HEK293T (cell line): Measurements from ENCODE around the gene KCNJ10.

Experiments used
- CTCF ChIA-PET: fragments of 350-600 bp; formaldehyde crosslinking; extraction: SDS; loops from one replicate; lab custom pipeline; 2021; ENCODE audit warnings: antibody characterized with exemption, inconsistent platforms; lab: Yijun Ruan, JAX
- POLR2A ChIA-PET: fragments of 350-600 bp; formaldehyde crosslinking; extraction: SDS; loops from one replicate; lab custom pipeline; 2020; ENCODE audit warnings: antibody characterized with exemption, inconsistent platforms; lab: Yijun Ruan, JAX
- DNase-seq: peaks from one replicate; pipeline ENCODE4 v3.0.0; 2012; ENCODE audit warnings: mixed read lengths; ENCODE audit errors: extremely low spot score
- ARNT ChIP-seq: fragments of 450-650 bp; IDR thresholded peaks from 2 replicates; pipeline ENCODE4 v1.6.1; 2017; ENCODE audit warnings: mild to moderate bottlenecking
- BHLHE40 ChIP-seq: fragments of 450-650 bp; IDR thresholded peaks from 2 replicates; pipeline ENCODE4 v1.6.1; 2016; ENCODE audit warnings: mild to moderate bottlenecking, moderate library complexity, borderline replicate concordance
- CTBP1 ChIP-seq: fragments of 450-650 bp; IDR thresholded peaks from 2 replicates; pipeline ENCODE4 v1.6.1; 2016; ENCODE audit warnings: borderline replicate concordance
- ELF4 ChIP-seq: fragments of 450-650 bp; IDR thresholded peaks from 2 replicates; pipeline ENCODE4 v1.6.1; 2017; ENCODE audit warnings: antibody characterized with exemption
- FOXA1 ChIP-seq: fragments of 450-650 bp; IDR thresholded peaks from 2 replicates; pipeline ENCODE4 v1.6.1; 2016; ENCODE audit warnings: mild to moderate bottlenecking
- FOXK2 ChIP-seq: fragments of 450-650 bp; IDR thresholded peaks from 2 replicates; pipeline ENCODE4 v1.6.1; 2016; ENCODE audit warnings: mild to moderate bottlenecking
- FOXM1 ChIP-seq: fragments of 450-650 bp; IDR thresholded peaks from 2 replicates; pipeline ENCODE4 v1.6.1; 2017; ENCODE audit warnings: mild to moderate bottlenecking, borderline replicate concordance
- HDGF ChIP-seq: fragments of 450-650 bp; IDR thresholded peaks from 2 replicates; pipeline ENCODE4 v1.6.1; 2017; ENCODE audit warnings: antibody characterized with exemption, borderline replicate concordance
- L3MBTL2 ChIP-seq: fragments of 450-650 bp; conservative IDR thresholded peaks from 2 replicates; pipeline ENCODE4 v1.6.1; 2016; ENCODE audit warnings: mild to moderate bottlenecking
- LEF1 ChIP-seq: fragments of 450-650 bp; IDR thresholded peaks from 2 replicates; pipeline ENCODE4 v1.6.1; 2017; ENCODE audit warnings: mild to moderate bottlenecking, borderline replicate concordance
- NFRKB ChIP-seq: fragments of 450-650 bp; IDR thresholded peaks from 2 replicates; pipeline ENCODE4 v1.6.1; 2016; ENCODE audit warnings: mild to moderate bottlenecking, moderate library complexity
- PKNOX1 ChIP-seq: fragments of 450-650 bp; IDR thresholded peaks from 2 replicates; pipeline ENCODE4 v1.6.1; 2016
- SP1 ChIP-seq: fragments of 450-650 bp; IDR thresholded peaks from 2 replicates; pipeline ENCODE4 v1.6.1; 2017
- SUZ12 ChIP-seq: fragments of 450-650 bp; IDR thresholded peaks from 2 replicates; pipeline ENCODE4 v1.6.1; 2016; ENCODE audit warnings: mild to moderate bottlenecking
- TARDBP ChIP-seq: fragments of 450-650 bp; IDR thresholded peaks from 2 replicates; pipeline ENCODE4 v1.6.1; 2016
- ZNF384 ChIP-seq: fragments of 450-650 bp; IDR thresholded peaks from 2 replicates; pipeline ENCODE4 v1.6.1; 2016

The KCNJ10 gene

GRCh38 chr1:159965263-159965662, 104.7 kb downstream of the KCNJ10 start:
- POLR2A ChIA-PET = no interaction called here
- CTCF ChIA-PET = interaction anchor here (0.5 kb wide), 1 partner anchor 92 kb away, joined by 3 read pairs; no protein-coding TSS in a partner anchor
- DNase-seq = no peak
- TF ChIP-seq FOXK2 (no peak), ZNF384 (no peak), ARNT (no peak), BHLHE40 (no peak), LEF1 (no peak), CTBP1 (no peak), HDGF (no peak), ELF4 (no peak), SUZ12 (no peak), L3MBTL2 (no peak), TARDBP (no peak), PKNOX1 (no peak), NFRKB (no peak), SP1 (no peak), FOXM1 (no peak), FOXA1 (no peak)

DNA sequence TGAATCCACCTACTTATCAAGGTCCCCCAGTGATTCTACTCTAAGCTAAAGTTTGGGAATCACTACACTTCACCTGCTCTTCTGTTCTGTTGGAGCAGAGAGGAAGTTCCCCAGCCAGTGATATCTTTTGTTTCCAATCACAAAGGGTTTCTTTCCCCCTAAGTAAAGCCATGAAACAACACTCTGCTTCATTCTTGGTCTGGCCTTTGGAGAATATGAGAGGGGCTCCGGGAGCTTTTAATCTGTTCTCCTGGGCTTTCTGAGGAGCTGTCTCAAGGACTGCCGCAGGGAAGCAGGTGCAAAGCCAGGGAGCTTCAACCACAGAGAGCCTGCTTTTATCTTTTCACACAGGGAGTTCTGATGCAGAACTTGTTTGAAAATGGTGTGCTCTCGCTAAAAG, 105.8 kb downstream of the KCNJ10 start:
- DNase-seq = no peak
- TF ChIP-seq FOXA1 = no peak
- TF ChIP-seq CTBP1 = no peak
- no peak for TF ChIP-seq SP1
- no peak for TF ChIP-seq ARNT
- TF ChIP-seq HDGF = no peak
- TF ChIP-seq ZNF384 = no peak
- POLR2A ChIA-PET = no interaction called here
- CTCF ChIA-PET = no interaction called here

GRCh38 chr1:159962176-159962575, 107.8 kb downstream of the KCNJ10 start:
- DNase-seq = no peak
- POLR2A ChIA-PET = no interaction called here
- CTCF ChIA-PET = no interaction called here
- TF ChIP-seq FOXK2 = no peak
- TF ChIP-seq PKNOX1 = no peak
- no peak for TF ChIP-seq ARNT
- no peak for TF ChIP-seq LEF1
- TF ChIP-seq FOXA1 = no peak
- TF ChIP-seq HDGF = no peak
- no peak for TF ChIP-seq ZNF384
- no peak for TF ChIP-seq L3MBTL2
- TF ChIP-seq NFRKB = no peak
- no peak for TF ChIP-seq FOXM1
- no peak for TF ChIP-seq ELF4
- TF ChIP-seq SP1 = no peak
- no peak for TF ChIP-seq BHLHE40
- TF ChIP-seq SUZ12 = no peak
- no peak for TF ChIP-seq CTBP1
- TF ChIP-seq TARDBP = no peak

GRCh38 chr1:159961636-159962035, 108.3 kb downstream of the KCNJ10 start:
- TF ChIP-seq ZNF384 (no peak), FOXM1 (no peak), FOXK2 (no peak), HDGF (no peak), SP1 (no peak), LEF1 (no peak), ELF4 (no peak), TARDBP (no peak), NFRKB (no peak), BHLHE40 (no peak), FOXA1 (no peak), CTBP1 (no peak), L3MBTL2 (no peak)
- CTCF ChIA-PET = no interaction called here
- DNase-seq = no peak

DNA sequence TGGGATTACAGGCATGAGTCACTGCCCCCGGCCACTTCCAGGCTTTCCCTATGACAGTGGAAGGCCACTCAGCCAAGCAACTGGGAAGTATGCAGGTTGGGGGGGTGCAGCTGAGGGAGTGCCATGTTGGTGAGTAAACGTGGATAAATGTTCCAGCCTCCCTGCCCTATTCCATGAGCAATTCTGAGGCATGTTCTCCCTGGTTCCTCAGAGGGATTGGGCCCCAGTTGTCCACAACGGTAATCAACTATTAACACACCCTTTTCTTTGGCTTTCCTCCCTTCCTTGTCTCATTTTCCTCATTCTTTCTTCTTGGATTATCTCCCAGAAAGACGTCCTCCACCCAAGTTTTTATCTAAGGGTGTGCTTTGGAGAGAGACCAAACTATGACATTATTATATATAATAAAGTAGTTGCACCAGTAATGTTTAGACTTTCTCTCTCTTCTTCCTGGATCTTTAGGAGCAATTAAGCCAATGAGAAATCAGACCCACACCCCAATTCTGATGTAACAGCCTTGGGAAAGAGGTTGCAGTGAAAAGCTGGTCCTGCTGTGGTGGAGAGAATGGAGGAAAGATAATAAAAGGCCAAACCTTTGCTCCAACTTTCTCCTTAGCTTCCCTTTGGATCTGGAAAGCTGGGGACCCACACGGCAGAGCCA, 109.1 kb downstream of the KCNJ10 start:
- ChIA-PET POLR2A (no interaction called here), CTCF (no interaction called here)
- no peak for DNase-seq
- TF ChIP-seq SP1 = no peak
- no peak for TF ChIP-seq PKNOX1
- no peak for TF ChIP-seq ELF4
- TF ChIP-seq SUZ12 = no peak
- TF ChIP-seq CTBP1 = no peak
- TF ChIP-seq FOXM1 = no peak
- no peak for TF ChIP-seq FOXK2
- no peak for TF ChIP-seq L3MBTL2
- TF ChIP-seq LEF1 = no peak
- no peak for TF ChIP-seq BHLHE40
- TF ChIP-seq TARDBP = no peak
- no peak for TF ChIP-seq ARNT
- no peak for TF ChIP-seq FOXA1
- TF ChIP-seq HDGF = no peak

More at GRCh38 chr1:159961636-159962035, 108.3 kb downstream of the KCNJ10 start:
- POLR2A ChIA-PET = no interaction called here

DNA sequence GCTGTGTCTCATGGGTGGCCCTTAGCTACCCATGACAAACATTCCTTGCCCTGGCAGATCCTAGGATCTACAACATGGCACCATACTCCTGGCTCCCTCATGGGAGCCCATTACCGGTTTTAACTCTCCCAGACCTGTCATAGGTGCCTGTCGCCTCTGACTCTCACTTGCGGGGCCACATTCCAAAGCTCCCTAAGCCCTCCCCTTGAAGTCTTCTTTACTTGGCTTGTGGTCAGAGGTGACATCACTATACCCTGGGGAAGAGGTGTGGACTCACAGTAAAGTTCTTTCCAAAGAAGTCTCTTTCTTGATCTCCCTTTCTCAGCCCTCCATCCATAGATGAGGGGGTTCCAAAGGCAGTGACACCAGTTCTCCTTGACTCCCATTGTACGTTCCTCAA, 110.5 kb downstream of the KCNJ10 start:
- TF ChIP-seq HDGF (no peak), SP1 (no peak), NFRKB (no peak), ELF4 (no peak), SUZ12 (no peak), TARDBP (no peak), FOXM1 (no peak)
- ChIA-PET CTCF (interaction anchor here (0.7 kb wide), 1 partner anchor 48 kb away, joined by 3 read pairs; no protein-coding TSS in a partner anchor), POLR2A (no interaction called here)
- no peak for DNase-seq
